Uterus (tissue), 4 donors: Measurements from ENCODE around the gene RSAD2. TPM values are rescaled to one million over a fixed set of nuclear protein-coding genes. Genes with fewer than 3 reads are reported as not detected.

Experiments
- DNase-seq, 2 donors: peaks; one replicate each; pipeline ENCODE4 v3.0.0-alpha.2; 2019 to 2020
- H3K27ac ChIP-seq, 2 donors: fragments of 200-600 bp; sonication (generic); 1 replicate in 1 of 2; 2 replicates in 1 of 2; pipeline ENCODE4 v1.5.1; 2016 to 2018
- H3K27me3 ChIP-seq, 2 donors: fragments of 200-600 bp; sonication (generic); one replicate each; pipeline ENCODE4 v1.5.1; 2018 to 2019; ENCODE audit warnings: control low read depth in 1 of 2
- H3K36me3 ChIP-seq, 2 donors: fragments of 200-600 bp; sonication (generic); one replicate each; pipeline ENCODE4 v1.5.1; 2019; ENCODE audit warnings: control low read depth in 1 of 2
- H3K4me1 ChIP-seq, 2 donors: fragments of 200-600 bp; sonication (generic); one replicate each; pipeline ENCODE4 v1.5.1; 2018 to 2019; ENCODE audit warnings: control low read depth in 1 of 2
- H3K4me3 ChIP-seq, 2 donors: fragments of 200-600 bp; sonication (generic); 1 replicate in 1 of 2; 2 replicates in 1 of 2; pipeline ENCODE4 v1.5.1; 2018 to 2019; ENCODE audit warnings: mild to moderate bottlenecking in 1 of 2
- H3K9me3 ChIP-seq, 2 donors: fragments of 200-600 bp; sonication (generic); one replicate each; pipeline ENCODE4 v1.5.1; 2019; ENCODE audit warnings: control low read depth in 1 of 2
- CTCF ChIP-seq, 4 experiments: fragments of 200-600 bp in 2 of 4; fragments of 450-650 bp in 2 of 4; sonication (generic) in 2 of 4; IDR thresholded peaks; one replicate each; pipeline ENCODE4 v1.5.1; 2016 to 2019; ENCODE audit warnings: antibody characterized with exemption in 4 of 4, mild to moderate bottlenecking in 2 of 4, moderate library complexity in 1 of 4
- POLR2A ChIP-seq, 2 donors: fragments of 450-650 bp; IDR thresholded peaks; one replicate each; pipeline ENCODE4 v1.6.1; 2016; ENCODE audit warnings: antibody characterized with exemption in 2 of 2, mild to moderate bottlenecking in 1 of 2, moderate library complexity in 1 of 2
- intact Hi-C: fragments of 100-400 bp; cut with DNase I; formaldehyde crosslinking; loops from one replicate; pipeline ENCODE4 v1.15.1; 2023; ENCODE audit warnings: low total_unique reads
- total RNA-seq, 4 donors: library from RNA; depleted of rRNA in 3 of 4; stranded (reverse); fragments of >200 nt in 3 of 4; gene quantifications; one replicate each; pipeline versions ENCODE4 v1.1.0 to v1.2.4, GENCODE V29; 2014 to 2023
- donor health status: DM: yes; HTN: yes; CAD: no.

Gene RSAD2
- total RNA-seq, 4 donors from 2014 or later: 0.29 to 14.7 (median 6.3) TPM

- no peaks in the 10 kb centered on the region for H3K36me3 ChIP-seq
- H3K27me3 ChIP-seq: no peaks in the 10 kb centered on the region
- no peak overlapping the region for H3K27ac ChIP-seq
- no peaks in the 10 kb centered on the region for H3K9me3 ChIP-seq
- no peak for DNase-seq
- H3K4me3 ChIP-seq: no peak overlapping the region
- TF ChIP-seq POLR2A (IDR thresholded peaks at IDR 0.05): no peak
- TF ChIP-seq CTCF (IDR thresholded peaks at IDR 0.05): no peak
- H3K4me1 ChIP-seq: no peaks in the 10 kb centered on the region
- intact Hi-C loops: loop anchor here (10.0 kb wide), 1 partner anchor 121 kb away; no protein-coding TSS in a partner anchor
Measured at GRCh38 chr2:6913415-6914157, 36.0 kb downstream of the RSAD2 start.

- no peaks in the 10 kb centered on the region for H3K27me3 ChIP-seq
- no peak overlapping the region for H3K27ac ChIP-seq
- no peaks in the 10 kb centered on the region for H3K36me3 ChIP-seq
- DNase-seq: no peak
- no peaks in the 10 kb centered on the region for H3K9me3 ChIP-seq
- intact Hi-C loops: loop anchor here (10.0 kb wide), 1 partner anchor 120 kb away; no protein-coding TSS in a partner anchor
- H3K4me3 ChIP-seq: no peak overlapping the region
- TF ChIP-seq POLR2A (IDR thresholded peaks at IDR 0.05) (no peak), CTCF (IDR thresholded peaks at IDR 0.05) (no peak)
- peaks cover 0 to 8% of the 10 kb centered on the region in 2 donors for H3K4me1 ChIP-seq
Measured at GRCh38 chr2:6914828-6915227, 37.3 kb downstream of the RSAD2 start.

GRCh38 chr2:6915399-6915798 lies 37.8 kb downstream of the RSAD2 start:
- Histone ChIP-seq H3K27me3 (no peaks in the 10 kb centered on the region), H3K4me3 (no peak overlapping the region), H3K36me3 (no peaks in the 10 kb centered on the region), H3K27ac (no peak overlapping the region), H3K4me1 (peaks cover 0 to 8% of the 10 kb centered on the region in 2 donors), H3K9me3 (no peaks in the 10 kb centered on the region)
- DNase-seq: no peak
- intact Hi-C loops: loop anchor here (10.0 kb wide), 1 partner anchor 119 kb away; no protein-coding TSS in a partner anchor
- TF ChIP-seq POLR2A (IDR thresholded peaks at IDR 0.05) (no peak), CTCF (IDR thresholded peaks at IDR 0.05) (no peak)

- Histone ChIP-seq H3K27ac (no peak overlapping the region), H3K27me3 (no peaks in the 10 kb centered on the region), H3K4me1 (peaks cover 0 to 11% of the 10 kb centered on the region in 2 donors), H3K4me3 (no peak overlapping the region), H3K36me3 (no peaks in the 10 kb centered on the region), H3K9me3 (no peaks in the 10 kb centered on the region)
- no peak for TF ChIP-seq CTCF (IDR thresholded peaks at IDR 0.05)
- no peak for TF ChIP-seq POLR2A (IDR thresholded peaks at IDR 0.05)
- no peak for DNase-seq
- intact Hi-C loops: loop anchor here (10.0 kb wide), 1 partner anchor 119 kb away; no protein-coding TSS in a partner anchor
Measured at GRCh38 chr2:6916224-6916623, 38.6 kb downstream of the RSAD2 start.

GRCh38 chr2:6916736-6917070 lies 39.1 kb downstream of the RSAD2 start:
- intact Hi-C loops: loop anchor here (10.0 kb wide), 1 partner anchor 118 kb away; no protein-coding TSS in a partner anchor
- Histone ChIP-seq H3K27me3 (no peaks in the 10 kb centered on the region), H3K36me3 (no peaks in the 10 kb centered on the region), H3K4me3 (peak overlapping the region in 1 of 2 donors; percentile 15), H3K27ac (peak overlapping the region; percentile 62 to 86), H3K9me3 (no peaks in the 10 kb centered on the region), H3K4me1 (peaks cover 0 to 11% of the 10 kb centered on the region in 2 donors)
- no peak for TF ChIP-seq CTCF (IDR thresholded peaks at IDR 0.05)
- TF ChIP-seq POLR2A (IDR thresholded peaks at IDR 0.05): no peak
- no peak for DNase-seq
